GM18517 (cell line): Measurements from ENCODE around the gene ADARB1.

Experiments
- ATAC-seq: cut with Tn5 transposase; IDR thresholded peaks from one replicate; pipeline ENCODE4 v1.9.1; 2021; ENCODE audit warnings: mild to moderate bottlenecking, moderate library complexity; ENCODE audit not compliant: unreplicated experiment

The ADARB1 gene

GRCh38 chr21:45190013-45190412 is 115.6 kb downstream of the ADARB1 start:
- no peak for ATAC-seq

- ATAC-seq = no peak
Measured at GRCh38 chr21:45192332-45192731, 118.0 kb downstream of the ADARB1 start.

GRCh38 chr21:45196620-45197019 is 122.2 kb downstream of the ADARB1 start:
- no peak for ATAC-seq

- no peak for ATAC-seq
Measured at GRCh38 chr21:45199201-45199600, 124.8 kb downstream of the ADARB1 start.

- no peak for ATAC-seq
Measured at GRCh38 chr21:45200031-45200430, 125.7 kb downstream of the ADARB1 start.

- no peak for ATAC-seq
Measured at GRCh38 chr21:45200581-45201296, 126.4 kb downstream of the ADARB1 start.

GRCh38 chr21:45202344-45202743 is 128.0 kb downstream of the ADARB1 start:
- ATAC-seq = no peak

GRCh38 chr21:45202889-45203288 is 128.5 kb downstream of the ADARB1 start:
- no peak for ATAC-seq

GRCh38 chr21:45203983-45204382 is 129.6 kb downstream of the ADARB1 start:
- no peak for ATAC-seq

- ATAC-seq = no peak
Measured at GRCh38 chr21:45204395-45204794, 130.0 kb downstream of the ADARB1 start.

GRCh38 chr21:45207839-45208626 is 133.7 kb downstream of the ADARB1 start:
- ATAC-seq = no peak

- no peak for ATAC-seq
Measured at GRCh38 chr21:45208627-45208951, 134.2 kb downstream of the ADARB1 start.

- ATAC-seq = no peak
Measured at GRCh38 chr21:45209046-45209445, 134.7 kb downstream of the ADARB1 start.

GRCh38 chr21:45209685-45210284 is 135.4 kb downstream of the ADARB1 start:
- ATAC-seq = no peak

- no peak for ATAC-seq
Measured at GRCh38 chr21:45210461-45210983, 136.1 kb downstream of the ADARB1 start.

GRCh38 chr21:45211661-45212060 is 137.3 kb downstream of the ADARB1 start:
- ATAC-seq = no peak

GRCh38 chr21:45213392-45213791 is 139.0 kb downstream of the ADARB1 start:
- ATAC-seq = no peak

- ATAC-seq = no peak
Measured at GRCh38 chr21:45215213-45215612, 140.8 kb downstream of the ADARB1 start.

GRCh38 chr21:45217010-45217409 is 142.6 kb downstream of the ADARB1 start:
- ATAC-seq = no peak

- no peak for ATAC-seq
Measured at GRCh38 chr21:45219517-45219916, 145.1 kb downstream of the ADARB1 start.

- no peak for ATAC-seq
Measured at GRCh38 chr21:45220071-45220481, 145.7 kb downstream of the ADARB1 start.
